GM18951 (cell line): ENCODE results near the gene PIGB.

ENCODE experiments used
- POLR2A ChIP-seq: IDR thresholded peaks from 4 replicates; pipeline ENCODE4 v1.6.1; 2011; ENCODE audit warnings: mild to moderate bottlenecking; ENCODE audit not compliant: insufficient read length, insufficient read depth; ENCODE audit errors: extremely low read depth
- in situ Hi-C: fragments of 300-500 bp; cut with MboI; formaldehyde crosslinking; loops from one replicate; pipeline ENCODE4 v1.12.0; 2022; ENCODE audit warnings: low sequenced_read_pairs, mixed read lengths, inconsistent platforms; ENCODE audit not compliant: unreplicated experiment

PIGB gene

GRCh38 chr15:55337160-55337559 is 18.1 kb downstream of the PIGB start:
- no peak for TF ChIP-seq POLR2A

GRCh38 chr15:55343168-55343567 is 24.1 kb downstream of the PIGB start:
- TF ChIP-seq POLR2A = no peak
- in situ Hi-C loops = no loop called here

More at GRCh38 chr15:55337160-55337559, 18.1 kb downstream of the PIGB start:
- in situ Hi-C loops = no loop called here

GRCh38 chr15:55344206-55344605 is 25.2 kb downstream of the PIGB start:
- no peak for TF ChIP-seq POLR2A
- in situ Hi-C loops = no loop called here

GRCh38 chr15:55348281-55348778 is 29.3 kb downstream of the PIGB start:
- no peak for TF ChIP-seq POLR2A
- in situ Hi-C loops = no loop called here

GRCh38 chr15:55349282-55349681 is 30.3 kb downstream of the PIGB start:
- in situ Hi-C loops = no loop called here
- no peak for TF ChIP-seq POLR2A

- TF ChIP-seq POLR2A = no peak
- in situ Hi-C loops = no loop called here
Observed at GRCh38 chr15:55353025-55353424, 34.0 kb downstream of the PIGB start.

GRCh38 chr15:55356985-55357585 is 38.1 kb downstream of the PIGB start:
- in situ Hi-C loops = no loop called here

GRCh38 chr15:55357774-55358173 is 38.8 kb downstream of the PIGB start:
- no peak for TF ChIP-seq POLR2A
- in situ Hi-C loops = no loop called here

More at GRCh38 chr15:55356985-55357585, 38.1 kb downstream of the PIGB start:
- TF ChIP-seq POLR2A = no peak

GRCh38 chr15:55358471-55358870 is 39.4 kb downstream of the PIGB start:
- no peak for TF ChIP-seq POLR2A
- in situ Hi-C loops = no loop called here

GRCh38 chr15:55360256-55360655 is 41.2 kb downstream of the PIGB start:
- in situ Hi-C loops = no loop called here

GRCh38 chr15:55361048-55361447 is 42.0 kb downstream of the PIGB start:
- TF ChIP-seq POLR2A = no peak
- in situ Hi-C loops = no loop called here

More at GRCh38 chr15:55360256-55360655, 41.2 kb downstream of the PIGB start:
- no peak for TF ChIP-seq POLR2A

- in situ Hi-C loops = no loop called here
Observed at GRCh38 chr15:55362641-55363040, 43.6 kb downstream of the PIGB start.

GRCh38 chr15:55366981-55367380 is 48.0 kb downstream of the PIGB start:
- TF ChIP-seq POLR2A = no peak
- in situ Hi-C loops = no loop called here

More at GRCh38 chr15:55362641-55363040, 43.6 kb downstream of the PIGB start:
- TF ChIP-seq POLR2A = no peak

GRCh38 chr15:55372701-55373440 is 53.8 kb downstream of the PIGB start:
- in situ Hi-C loops = no loop called here
- no peak for TF ChIP-seq POLR2A

- TF ChIP-seq POLR2A = no peak
- in situ Hi-C loops = no loop called here
Observed at GRCh38 chr15:55379095-55379494, 60.1 kb downstream of the PIGB start.
